Gastroesophageal sphincter (tissue), 2 donors: ENCODE results near the gene MCHR2.

ENCODE experiments used
- EP300 ChIP-seq: sonication (generic); formaldehyde crosslinking; IDR thresholded peaks from one replicate; pipeline ENCODE4 v1.6.1; 2017; ENCODE audit warnings: antibody characterized with exemption, mild to moderate bottlenecking
- POLR2A ChIP-seq, 2 donors: fragments of 450-650 bp; IDR thresholded peaks; one replicate each; pipeline ENCODE4 v1.6.1; 2017; ENCODE audit warnings: antibody characterized with exemption in 2 of 2, mild to moderate bottlenecking in 2 of 2, moderate library complexity in 1 of 2

GRCh38 chr6:99887066-99887465 lies 107.0 kb downstream of the MCHR2 start:
- TF ChIP-seq POLR2A (IDR thresholded peaks at IDR 0.05) (no peak), EP300 (no peak)
